Measurements from ENCODE around the gene COL4A1.

DNA sequence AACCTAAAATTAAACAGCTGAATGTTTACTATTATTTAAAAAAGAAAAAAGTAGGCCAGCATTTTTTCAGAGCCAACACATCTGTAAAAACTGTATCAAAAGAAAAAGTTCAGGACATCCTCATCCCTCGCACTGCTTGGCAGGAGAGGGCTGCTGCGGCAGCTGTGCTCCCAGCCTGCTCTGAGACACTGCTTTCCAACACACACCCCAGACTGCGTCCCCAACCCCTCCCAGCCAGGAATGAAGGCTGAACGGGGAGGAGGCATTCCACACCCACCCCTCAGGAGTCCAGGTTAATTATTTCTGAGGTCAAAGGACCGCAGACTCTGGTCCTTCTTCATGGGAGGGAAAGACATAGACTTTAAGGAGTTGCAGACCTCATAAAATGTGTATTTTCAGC, 43.1 kb downstream of the COL4A1 start:
- TF ChIP-seq YY1 (IDR thresholded peaks at IDR 0.05; ENCODE audit: low read depth) (no peak), TAF1 (IDR thresholded peaks at IDR 0.05; ENCODE audit: low read depth) (no peak), TCF12 (IDR thresholded peaks at IDR 0.05; ENCODE audit: low read depth) (no peak), EP300 (IDR thresholded peaks at IDR 0.05; ENCODE audit: borderline replicate concordance) (no peak), CEBPB (IDR thresholded peaks at IDR 0.05) (no peak), RAD21 (IDR thresholded peaks at IDR 0.05; ENCODE audit: low read depth) (no peak), EGR1 (IDR thresholded peaks at IDR 0.05) (no peak), FOXM1 (IDR thresholded peaks at IDR 0.05; ENCODE audit: borderline replicate concordance, low read depth) (no peak), ZBTB7A (IDR thresholded peaks at IDR 0.05; ENCODE audit: low read depth) (no peak)
- TF ChIP-seq, protein P1, sequence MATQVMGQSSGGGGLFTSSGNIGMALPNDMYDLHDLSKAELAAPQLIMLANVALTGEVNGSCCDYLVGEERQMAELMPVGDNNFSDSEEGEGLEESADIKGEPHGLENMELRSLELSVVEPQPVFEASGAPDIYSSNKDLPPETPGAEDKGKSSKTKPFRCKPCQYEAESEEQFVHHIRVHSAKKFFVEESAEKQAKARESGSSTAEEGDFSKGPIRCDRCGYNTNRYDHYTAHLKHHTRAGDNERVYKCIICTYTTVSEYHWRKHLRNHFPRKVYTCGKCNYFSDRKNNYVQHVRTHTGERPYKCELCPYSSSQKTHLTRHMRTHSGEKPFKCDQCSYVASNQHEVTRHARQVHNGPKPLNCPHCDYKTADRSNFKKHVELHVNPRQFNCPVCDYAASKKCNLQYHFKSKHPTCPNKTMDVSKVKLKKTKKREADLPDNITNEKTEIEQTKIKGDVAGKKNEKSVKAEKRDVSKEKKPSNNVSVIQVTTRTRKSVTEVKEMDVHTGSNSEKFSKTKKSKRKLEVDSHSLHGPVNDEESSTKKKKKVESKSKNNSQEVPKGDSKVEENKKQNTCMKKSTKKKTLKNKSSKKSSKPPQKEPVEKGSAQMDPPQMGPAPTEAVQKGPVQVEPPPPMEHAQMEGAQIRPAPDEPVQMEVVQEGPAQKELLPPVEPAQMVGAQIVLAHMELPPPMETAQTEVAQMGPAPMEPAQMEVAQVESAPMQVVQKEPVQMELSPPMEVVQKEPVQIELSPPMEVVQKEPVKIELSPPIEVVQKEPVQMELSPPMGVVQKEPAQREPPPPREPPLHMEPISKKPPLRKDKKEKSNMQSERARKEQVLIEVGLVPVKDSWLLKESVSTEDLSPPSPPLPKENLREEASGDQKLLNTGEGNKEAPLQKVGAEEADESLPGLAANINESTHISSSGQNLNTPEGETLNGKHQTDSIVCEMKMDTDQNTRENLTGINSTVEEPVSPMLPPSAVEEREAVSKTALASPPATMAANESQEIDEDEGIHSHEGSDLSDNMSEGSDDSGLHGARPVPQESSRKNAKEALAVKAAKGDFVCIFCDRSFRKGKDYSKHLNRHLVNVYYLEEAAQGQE (IDR thresholded peaks at IDR 0.05; ENCODE audit: low read depth) = no peak
- TF ChIP-seq, protein P2, sequence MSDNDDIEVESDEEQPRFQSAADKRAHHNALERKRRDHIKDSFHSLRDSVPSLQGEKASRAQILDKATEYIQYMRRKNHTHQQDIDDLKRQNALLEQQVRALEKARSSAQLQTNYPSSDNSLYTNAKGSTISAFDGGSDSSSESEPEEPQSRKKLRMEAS (IDR thresholded peaks at IDR 0.05) = no peak
- TF ChIP-seq, protein P3, sequence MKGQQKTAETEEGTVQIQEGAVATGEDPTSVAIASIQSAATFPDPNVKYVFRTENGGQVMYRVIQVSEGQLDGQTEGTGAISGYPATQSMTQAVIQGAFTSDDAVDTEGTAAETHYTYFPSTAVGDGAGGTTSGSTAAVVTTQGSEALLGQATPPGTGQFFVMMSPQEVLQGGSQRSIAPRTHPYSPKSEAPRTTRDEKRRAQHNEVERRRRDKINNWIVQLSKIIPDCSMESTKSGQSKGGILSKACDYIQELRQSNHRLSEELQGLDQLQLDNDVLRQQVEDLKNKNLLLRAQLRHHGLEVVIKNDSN (IDR thresholded peaks at IDR 0.05) = no peak

All from Ishikawa (cell line).